GM12874 (cell line): ENCODE results near the gene MAGI2.

Experiments
- CTCF ChIP-seq: IDR thresholded peaks from 2 replicates; pipeline ENCODE4 v1.5.1; 2011; ENCODE audit warnings: low read depth, mild to moderate bottlenecking, control low read depth, low read length, moderate library complexity; ENCODE audit not compliant: insufficient read depth

MAGI2 gene

GRCh38 chr7:79258826-79259225 is 194.6 kb downstream of the MAGI2 start:
- TF ChIP-seq CTCF, result no peak

- no peak for TF ChIP-seq CTCF
These were observed 195.5 kb downstream of the MAGI2 start for GRCh38 chr7:79257959-79258358.

GRCh38 chr7:79245623-79246249 is 207.7 kb downstream of the MAGI2 start:
- TF ChIP-seq CTCF, result no peak

- TF ChIP-seq CTCF, result no peak
These were observed 209.0 kb downstream of the MAGI2 start for GRCh38 chr7:79244482-79244881.

- TF ChIP-seq CTCF, result no peak
These were observed 212.0 kb downstream of the MAGI2 start for GRCh38 chr7:79241288-79242060.

- no peak for TF ChIP-seq CTCF
These were observed 213.1 kb downstream of the MAGI2 start for GRCh38 chr7:79240413-79240812.

- TF ChIP-seq CTCF, result no peak
These were observed 217.0 kb downstream of the MAGI2 start for GRCh38 chr7:79236352-79237028.
